ENCODE measurements around the gene TBX15.

GRCh38 chr1:118866330-118866729 is 121.8 kb downstream of the TBX15 start:
- no peak for TF ChIP-seq CTCF (conservative IDR thresholded peaks at IDR 0.05; ENCODE audit: low read depth, low read length)
- no peak for TF ChIP-seq EZH2 (IDR thresholded peaks at IDR 0.05; ENCODE audit: borderline replicate concordance, low read depth, low read length, poor library complexity, severe bottlenecking)

Measured in A673 (cell line).